HEK293T (cell line): ENCODE data around the gene NNAT.
"Not testable (repeated sequence)": the region's sequence is repeated elsewhere in the genome, so short reads cannot be mapped to it uniquely, and the experiment has no call there.

Source experiments
- CTCF ChIA-PET: fragments of 350-600 bp; formaldehyde crosslinking; extraction: SDS; loops from one replicate; lab custom pipeline; 2021; ENCODE audit warnings: antibody characterized with exemption, inconsistent platforms; lab: Yijun Ruan, JAX
- POLR2A ChIA-PET: fragments of 350-600 bp; formaldehyde crosslinking; extraction: SDS; loops from one replicate; lab custom pipeline; 2020; ENCODE audit warnings: antibody characterized with exemption, inconsistent platforms; lab: Yijun Ruan, JAX
- DNase-seq: peaks from one replicate; pipeline ENCODE4 v3.0.0; 2012; ENCODE audit warnings: mixed read lengths; ENCODE audit errors: extremely low spot score
- ARNT ChIP-seq: fragments of 450-650 bp; IDR thresholded peaks from 2 replicates; pipeline ENCODE4 v1.6.1; 2017; ENCODE audit warnings: mild to moderate bottlenecking
- BHLHE40 ChIP-seq: fragments of 450-650 bp; IDR thresholded peaks from 2 replicates; pipeline ENCODE4 v1.6.1; 2016; ENCODE audit warnings: mild to moderate bottlenecking, moderate library complexity, borderline replicate concordance
- CTBP1 ChIP-seq: fragments of 450-650 bp; IDR thresholded peaks from 2 replicates; pipeline ENCODE4 v1.6.1; 2016; ENCODE audit warnings: borderline replicate concordance
- ELF4 ChIP-seq: fragments of 450-650 bp; IDR thresholded peaks from 2 replicates; pipeline ENCODE4 v1.6.1; 2017; ENCODE audit warnings: antibody characterized with exemption
- FOXA1 ChIP-seq: fragments of 450-650 bp; IDR thresholded peaks from 2 replicates; pipeline ENCODE4 v1.6.1; 2016; ENCODE audit warnings: mild to moderate bottlenecking
- FOXK2 ChIP-seq: fragments of 450-650 bp; IDR thresholded peaks from 2 replicates; pipeline ENCODE4 v1.6.1; 2016; ENCODE audit warnings: mild to moderate bottlenecking
- FOXM1 ChIP-seq: fragments of 450-650 bp; IDR thresholded peaks from 2 replicates; pipeline ENCODE4 v1.6.1; 2017; ENCODE audit warnings: mild to moderate bottlenecking, borderline replicate concordance
- HDGF ChIP-seq: fragments of 450-650 bp; IDR thresholded peaks from 2 replicates; pipeline ENCODE4 v1.6.1; 2017; ENCODE audit warnings: antibody characterized with exemption, borderline replicate concordance
- L3MBTL2 ChIP-seq: fragments of 450-650 bp; conservative IDR thresholded peaks from 2 replicates; pipeline ENCODE4 v1.6.1; 2016; ENCODE audit warnings: mild to moderate bottlenecking
- LEF1 ChIP-seq: fragments of 450-650 bp; IDR thresholded peaks from 2 replicates; pipeline ENCODE4 v1.6.1; 2017; ENCODE audit warnings: mild to moderate bottlenecking, borderline replicate concordance
- NFRKB ChIP-seq: fragments of 450-650 bp; IDR thresholded peaks from 2 replicates; pipeline ENCODE4 v1.6.1; 2016; ENCODE audit warnings: mild to moderate bottlenecking, moderate library complexity
- PKNOX1 ChIP-seq: fragments of 450-650 bp; IDR thresholded peaks from 2 replicates; pipeline ENCODE4 v1.6.1; 2016
- SP1 ChIP-seq: fragments of 450-650 bp; IDR thresholded peaks from 2 replicates; pipeline ENCODE4 v1.6.1; 2017
- SUZ12 ChIP-seq: fragments of 450-650 bp; IDR thresholded peaks from 2 replicates; pipeline ENCODE4 v1.6.1; 2016; ENCODE audit warnings: mild to moderate bottlenecking
- TARDBP ChIP-seq: fragments of 450-650 bp; IDR thresholded peaks from 2 replicates; pipeline ENCODE4 v1.6.1; 2016
- ZNF384 ChIP-seq: fragments of 450-650 bp; IDR thresholded peaks from 2 replicates; pipeline ENCODE4 v1.6.1; 2016

Gene NNAT

GRCh38 chr20:37477041-37477440 lies 44.0 kb upstream of the NNAT start:
- ChIA-PET CTCF (no interaction called here), POLR2A (interaction anchor here (1.4 kb wide), 1 partner anchor 50 kb away, joined by 3 read pairs; the partner anchor contains the start of gene BLCAP)
- TF ChIP-seq TARDBP, result no peak
- no peak for TF ChIP-seq FOXA1
- TF ChIP-seq FOXK2, result no peak
- TF ChIP-seq SUZ12, result no peak
- no peak for TF ChIP-seq ELF4
- TF ChIP-seq BHLHE40, result no peak
- TF ChIP-seq FOXM1, result no peak
- no peak for DNase-seq

- no peak for TF ChIP-seq FOXM1
- TF ChIP-seq L3MBTL2, result no peak
- POLR2A ChIA-PET, result no interaction called here
- CTCF ChIA-PET, result no interaction called here
- DNase-seq, result no peak
Observed at GRCh38 chr20:37479266-37479665, 41.8 kb upstream of the NNAT start.

- ChIA-PET CTCF (no interaction called here), POLR2A (no interaction called here)
- TF ChIP-seq SP1 (no peak), FOXA1 (no peak), ELF4 (no peak), NFRKB (no peak), LEF1 (no peak), BHLHE40 (no peak), SUZ12 (no peak), HDGF (no peak), CTBP1 (no peak), FOXM1 (no peak), L3MBTL2 (no peak), TARDBP (no peak)
- no peak for DNase-seq
Observed at GRCh38 chr20:37479925-37480691, 40.9 kb upstream of the NNAT start.

- no peak for TF ChIP-seq ARNT
- no peak for TF ChIP-seq ELF4
- ChIA-PET CTCF (no interaction called here), POLR2A (no interaction called here)
- DNase-seq, result no peak
Observed at GRCh38 chr20:37480919-37481318, 40.1 kb upstream of the NNAT start.

GRCh38 chr20:37481610-37482009 lies 39.4 kb upstream of the NNAT start:
- ChIA-PET POLR2A (no interaction called here), CTCF (interaction anchor here (0.6 kb wide), 1 partner anchor 14 kb away, joined by 3 read pairs; no protein-coding TSS in a partner anchor)
- no peak for DNase-seq
- TF ChIP-seq ZNF384, result no peak
- no peak for TF ChIP-seq FOXA1
- no peak for TF ChIP-seq SUZ12
- no peak for TF ChIP-seq ELF4
- TF ChIP-seq FOXM1, result no peak
- no peak for TF ChIP-seq BHLHE40
- TF ChIP-seq HDGF, result no peak
- TF ChIP-seq ARNT, result no peak
- TF ChIP-seq FOXK2, result no peak
- no peak for TF ChIP-seq LEF1
- TF ChIP-seq TARDBP, result no peak
- TF ChIP-seq PKNOX1, result no peak
- no peak for TF ChIP-seq L3MBTL2
- no peak for TF ChIP-seq CTBP1
- TF ChIP-seq SP1, result no peak
- TF ChIP-seq NFRKB, result no peak

GRCh38 chr20:37484331-37484730 lies 36.7 kb upstream of the NNAT start:
- TF ChIP-seq BHLHE40 (no peak), CTBP1 (no peak), HDGF (no peak), NFRKB (no peak), ARNT (no peak), FOXM1 (no peak), PKNOX1 (no peak), TARDBP (no peak), ZNF384 (no peak), FOXA1 (no peak)
- no peak for DNase-seq
- ChIA-PET CTCF (no interaction called here), POLR2A (no interaction called here)

- DNase-seq, POLR2A ChIA-PET, CTCF ChIA-PET: not testable (repeated sequence)
Observed at GRCh38 chr20:37486209-37486608, 34.8 kb upstream of the NNAT start.
